Measurements from ENCODE around the gene DRD5.
"Not testable (repeated sequence)": the region's sequence is repeated elsewhere in the genome, so short reads cannot be mapped to it uniquely, and the experiment has no call there.

Gene DRD5

DNA sequence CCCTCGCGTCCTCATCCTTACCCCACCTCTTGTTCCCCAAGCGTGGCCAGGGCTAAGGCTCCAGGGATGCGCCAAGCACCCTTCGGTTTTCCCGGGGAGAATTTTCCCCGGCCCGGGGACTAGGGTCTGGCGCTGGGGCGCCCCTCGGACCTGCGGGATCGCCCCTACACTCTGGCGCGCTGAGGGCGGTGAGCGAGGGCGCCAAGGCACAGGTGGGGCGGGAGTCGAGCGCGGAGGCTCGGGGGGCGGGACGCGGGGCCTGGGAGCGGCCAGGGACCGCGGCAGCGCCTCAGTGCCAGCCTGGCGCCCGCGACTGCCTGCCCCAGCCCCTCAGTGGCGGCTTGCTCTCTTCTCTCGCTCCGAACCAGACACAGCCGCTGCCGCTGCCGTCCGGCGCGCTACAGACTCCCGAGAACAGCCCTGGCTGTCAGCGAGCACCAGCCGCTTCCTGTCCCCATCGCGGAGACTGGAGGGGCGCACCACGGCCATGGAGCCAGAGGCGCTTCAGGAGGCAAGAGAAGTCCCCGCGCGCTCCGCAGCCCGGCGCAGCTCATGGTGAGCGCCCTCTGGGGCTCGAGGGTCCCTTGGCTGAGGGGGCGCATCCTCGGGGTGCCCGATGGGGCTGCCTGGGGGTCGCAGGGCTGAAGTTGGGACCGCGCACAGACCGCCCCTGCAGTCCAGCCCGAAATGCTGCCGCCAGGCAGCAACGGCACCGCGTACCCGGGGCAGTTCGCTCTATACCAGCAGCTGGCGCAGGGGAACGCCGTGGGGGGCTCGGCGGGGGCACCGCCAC, at the start of gene DRD5:
Gene DRD5 (plus strand): TSS at position 292 of the 793 bp plus-strand sequence. CDS start 396 bp downstream, at position 688.
- DNase-seq (ENCODE audit: low read depth in 2 of 2): no peak

GRCh38 chr4:9732256-9732655, 49.2 kb upstream of the DRD5 start:
- not testable (repeated sequence) for DNase-seq (ENCODE audit: low read depth in 2 of 2)

GRCh38 chr4:9735515-9735914, 45.9 kb upstream of the DRD5 start:
- no peak for DNase-seq (ENCODE audit: low read depth in 2 of 2)

DNA sequence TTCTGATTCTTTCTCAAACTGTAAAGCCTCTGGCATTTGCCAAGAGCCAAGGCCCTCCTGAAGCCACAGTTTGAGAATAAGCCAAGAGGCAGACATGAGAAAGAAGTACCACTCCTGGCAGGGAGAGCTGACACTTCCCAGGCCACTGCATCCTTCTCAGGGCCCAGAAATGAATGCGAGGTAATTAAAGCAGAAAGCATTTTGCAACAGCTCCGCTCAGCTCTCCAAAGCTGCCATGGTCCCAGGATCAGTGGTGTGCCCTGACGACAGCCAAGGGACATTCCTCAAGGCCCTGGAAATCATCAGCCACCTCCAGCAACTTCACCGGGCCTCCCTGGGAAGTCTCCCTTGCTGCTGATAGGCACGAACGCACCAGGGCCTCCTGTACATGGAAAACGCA, 44.2 kb upstream of the DRD5 start:
- DNase-seq (ENCODE audit: low read depth in 2 of 2): not testable (repeated sequence)

- not testable (repeated sequence) for DNase-seq (ENCODE audit: low read depth in 2 of 2)
Measured at GRCh38 chr4:9743789-9744188, 37.6 kb upstream of the DRD5 start.

- no peak for DNase-seq (ENCODE audit: low read depth in 2 of 2)
Measured at GRCh38 chr4:9745782-9746181, 35.7 kb upstream of the DRD5 start.

DNA sequence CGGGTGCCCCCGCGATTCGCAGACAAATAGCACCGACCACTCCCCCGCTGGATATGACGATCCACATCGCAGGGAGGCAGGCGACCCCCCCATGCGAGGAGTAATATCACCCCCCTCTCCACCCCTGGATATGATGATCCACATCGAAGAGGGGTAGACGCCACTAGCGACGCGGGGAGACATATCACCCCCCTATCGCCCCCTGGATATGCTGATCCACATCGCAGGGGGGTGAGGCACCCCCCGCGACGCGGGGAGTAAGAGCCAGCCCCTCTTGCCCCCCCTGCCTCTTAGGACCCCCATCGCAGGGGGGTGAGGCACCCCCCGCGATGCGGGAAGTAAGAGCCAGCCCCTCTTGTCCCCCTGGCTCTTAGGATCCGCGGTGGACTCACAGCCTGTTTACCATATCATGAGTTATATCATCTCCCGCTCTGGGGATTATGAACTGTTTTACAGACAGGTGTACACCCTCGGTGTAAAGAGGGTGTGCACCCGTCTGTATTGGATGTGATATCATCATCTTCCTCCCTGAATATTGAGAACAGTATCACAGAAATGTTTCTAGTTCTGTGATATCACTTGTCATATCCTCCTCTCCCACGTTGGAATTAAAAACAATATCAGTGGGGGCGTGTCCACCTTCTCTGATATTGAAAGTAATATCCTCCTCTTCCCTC, 22.7 kb upstream of the DRD5 start:
- DNase-seq (ENCODE audit: low read depth in 2 of 2): no peak

DNA sequence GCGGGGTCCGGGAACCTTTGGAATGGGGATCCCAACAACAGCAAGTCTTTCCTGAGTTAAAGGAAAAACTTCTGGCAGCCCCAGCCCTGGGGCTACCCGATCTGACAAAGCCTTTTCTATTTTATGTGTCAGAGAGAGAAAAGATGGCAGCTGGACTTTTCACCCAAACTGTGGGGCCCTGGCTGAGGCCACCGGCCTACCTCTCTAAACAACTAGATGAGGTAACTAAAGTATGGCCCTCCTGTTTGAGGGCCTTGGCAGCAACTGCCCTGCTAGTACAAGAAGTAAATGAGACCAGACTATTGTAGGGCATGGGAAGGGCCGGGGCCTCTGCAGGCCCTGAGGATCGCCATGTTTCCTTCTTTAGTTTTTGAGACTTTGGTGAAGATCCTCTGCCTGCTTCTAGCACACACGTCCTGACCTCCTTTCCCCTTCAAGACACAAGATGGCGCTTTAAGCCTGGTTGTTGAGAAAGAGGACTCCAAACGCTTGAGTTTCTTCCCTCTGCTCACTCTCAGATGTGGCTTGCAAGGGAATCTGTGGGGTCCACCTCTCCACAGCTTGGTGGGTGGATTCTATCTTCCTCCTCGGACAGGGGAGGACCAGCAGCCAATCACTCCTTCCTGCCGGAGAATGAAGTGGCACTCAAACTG, 18.5 kb upstream of the DRD5 start:
- no peak for DNase-seq (ENCODE audit: low read depth in 2 of 2)

DNA sequence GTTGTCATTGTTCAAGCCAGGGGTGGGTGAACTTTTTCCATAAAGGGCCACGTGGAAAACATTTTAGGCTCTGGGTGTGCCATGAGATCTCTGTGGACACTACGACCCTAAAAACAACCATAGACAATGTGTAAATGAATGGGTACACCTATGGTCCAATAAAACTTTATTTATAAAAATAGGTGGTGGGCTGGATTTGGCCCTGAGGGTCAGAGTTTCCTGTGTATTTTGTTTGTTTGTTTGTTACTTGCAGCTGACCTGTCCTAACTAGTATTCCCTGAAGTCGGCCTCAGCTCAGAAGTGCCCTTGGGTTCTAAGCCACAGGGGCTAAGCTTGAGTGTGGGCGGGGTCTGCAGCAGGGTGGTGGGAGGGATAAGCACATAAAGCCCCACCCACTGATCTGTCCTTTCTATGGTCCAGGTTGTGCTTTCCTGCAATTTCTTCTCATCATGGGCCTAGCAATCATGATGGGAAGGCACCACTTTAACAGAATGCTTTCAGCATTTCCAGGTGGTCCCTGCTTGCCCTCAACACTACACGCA, 17.2 kb upstream of the DRD5 start:
- no peak for DNase-seq (ENCODE audit: low read depth in 2 of 2)

DNA sequence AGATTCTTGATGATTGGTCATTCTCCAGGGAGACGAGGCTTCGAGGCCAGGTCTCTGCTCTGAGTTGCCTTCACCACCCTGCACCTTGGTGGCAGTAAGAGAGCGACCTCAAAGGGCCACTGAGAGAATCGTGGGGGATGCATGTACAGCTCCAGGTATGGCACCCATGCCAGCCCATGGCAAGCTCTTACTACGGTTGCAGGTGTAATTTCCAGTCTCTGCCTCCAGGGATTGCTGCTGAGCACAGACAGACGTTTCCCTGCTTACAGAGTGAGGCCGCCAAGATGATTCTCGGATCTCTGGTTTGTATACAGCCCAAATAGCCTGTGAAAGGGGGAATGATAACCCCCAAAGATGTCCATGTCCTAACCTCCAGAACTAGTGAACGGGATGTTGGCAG, 16.3 kb upstream of the DRD5 start:
- DNase-seq (ENCODE audit: low read depth in 2 of 2): no peak

DNA sequence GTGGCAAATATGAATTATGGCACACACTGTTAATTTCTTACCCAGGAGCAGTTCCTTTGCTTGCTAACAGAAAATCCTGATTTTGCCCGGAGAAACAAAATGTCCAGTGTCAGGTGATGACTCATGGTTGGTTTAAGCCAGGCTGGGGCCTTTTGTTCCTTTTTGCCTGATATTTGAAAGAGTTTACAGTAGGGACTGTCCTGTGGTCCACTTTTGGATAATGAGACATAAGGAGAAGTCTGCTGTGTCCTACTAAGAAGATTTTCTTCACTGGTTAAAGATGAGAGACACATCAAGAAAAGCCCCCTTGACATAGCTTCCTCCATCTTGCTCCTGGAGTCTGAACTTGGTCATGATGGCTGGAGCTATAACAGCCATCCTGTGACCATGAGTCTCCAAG, 12.1 kb upstream of the DRD5 start:
- no peak for DNase-seq (ENCODE audit: low read depth in 2 of 2)

- no peak for DNase-seq (ENCODE audit: low read depth in 2 of 2)
Measured at GRCh38 chr4:9771034-9771433, 10.4 kb upstream of the DRD5 start.

- DNase-seq (ENCODE audit: low read depth in 2 of 2): no peak
Measured at GRCh38 chr4:9773471-9773870, 8.0 kb upstream of the DRD5 start.

DNA sequence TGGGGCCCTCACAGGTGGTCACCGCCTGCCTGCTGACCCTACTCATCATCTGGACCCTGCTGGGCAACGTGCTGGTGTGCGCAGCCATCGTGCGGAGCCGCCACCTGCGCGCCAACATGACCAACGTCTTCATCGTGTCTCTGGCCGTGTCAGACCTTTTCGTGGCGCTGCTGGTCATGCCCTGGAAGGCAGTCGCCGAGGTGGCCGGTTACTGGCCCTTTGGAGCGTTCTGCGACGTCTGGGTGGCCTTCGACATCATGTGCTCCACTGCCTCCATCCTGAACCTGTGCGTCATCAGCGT, 652 bp downstream of the DRD5 start:
- no peak for DNase-seq (ENCODE audit: low read depth in 2 of 2)

DNA sequence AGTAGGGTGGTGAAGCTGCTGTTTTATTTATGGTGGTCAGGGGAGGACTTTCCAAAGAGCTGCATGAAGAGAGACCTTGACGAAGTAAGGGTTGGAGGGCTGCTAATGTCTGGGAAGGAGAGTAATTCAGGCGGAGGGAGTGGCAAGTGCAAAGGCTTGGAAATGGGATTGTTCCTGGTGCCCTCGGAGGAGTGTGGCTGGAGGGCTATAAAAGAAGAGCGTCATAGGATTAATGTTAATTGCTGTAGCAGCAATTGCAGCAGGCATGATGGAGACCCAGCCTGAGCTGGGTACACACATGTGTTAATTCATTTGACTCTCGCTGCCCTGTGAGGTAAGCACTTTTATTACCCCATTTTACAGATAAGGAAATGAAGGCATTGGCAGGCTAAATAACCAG, 4.5 kb downstream of the DRD5 start:
- DNase-seq (ENCODE audit: low read depth in 2 of 2): not testable (repeated sequence)

- no peak for DNase-seq (ENCODE audit: low read depth in 2 of 2)
Measured at GRCh38 chr4:9792381-9792780, 10.9 kb downstream of the DRD5 start.

DNA sequence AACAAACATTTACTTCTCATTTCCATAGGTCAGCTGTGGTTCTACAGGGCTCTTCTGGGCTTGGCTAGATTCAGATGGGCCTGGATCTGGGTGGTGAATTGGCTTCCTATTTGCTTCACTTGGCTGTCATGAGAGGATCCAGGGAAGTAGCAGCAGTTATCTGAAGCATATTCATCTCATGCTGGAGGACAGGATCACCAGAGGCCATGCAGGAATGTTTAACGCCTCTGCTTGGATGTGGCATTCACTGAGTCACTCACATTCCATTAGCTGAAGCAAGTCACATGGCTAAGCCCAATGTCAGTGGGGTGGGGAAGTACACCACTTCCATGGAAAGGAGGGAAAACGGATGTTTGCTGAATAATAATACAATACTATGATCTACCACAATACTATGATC, 15.2 kb downstream of the DRD5 start:
- DNase-seq (ENCODE audit: low read depth in 2 of 2): not testable (repeated sequence)

- no peak for DNase-seq (ENCODE audit: low read depth in 2 of 2)
Measured at GRCh38 chr4:9800848-9801247, 19.4 kb downstream of the DRD5 start.

DNA sequence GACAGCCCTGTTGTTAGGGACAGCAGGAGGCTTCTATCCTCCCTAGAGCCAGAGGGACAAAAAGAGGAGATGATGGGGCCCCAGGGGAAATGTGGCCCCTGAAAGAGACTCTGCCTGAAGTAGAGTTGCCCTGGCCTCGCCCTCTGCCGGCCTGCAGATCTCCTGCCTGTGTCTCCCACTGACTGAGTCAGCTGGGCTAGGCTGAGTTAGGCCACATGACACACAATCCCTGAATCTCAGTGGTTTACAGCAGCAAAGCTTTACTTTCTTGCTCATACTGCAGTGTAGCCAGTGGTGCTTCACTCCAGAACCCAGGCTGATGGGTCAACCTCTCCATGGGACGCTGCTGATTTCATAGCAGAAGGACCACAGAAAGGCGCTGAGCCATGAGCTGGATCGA, 23.5 kb downstream of the DRD5 start:
- no peak for DNase-seq (ENCODE audit: low read depth in 2 of 2)

DNA sequence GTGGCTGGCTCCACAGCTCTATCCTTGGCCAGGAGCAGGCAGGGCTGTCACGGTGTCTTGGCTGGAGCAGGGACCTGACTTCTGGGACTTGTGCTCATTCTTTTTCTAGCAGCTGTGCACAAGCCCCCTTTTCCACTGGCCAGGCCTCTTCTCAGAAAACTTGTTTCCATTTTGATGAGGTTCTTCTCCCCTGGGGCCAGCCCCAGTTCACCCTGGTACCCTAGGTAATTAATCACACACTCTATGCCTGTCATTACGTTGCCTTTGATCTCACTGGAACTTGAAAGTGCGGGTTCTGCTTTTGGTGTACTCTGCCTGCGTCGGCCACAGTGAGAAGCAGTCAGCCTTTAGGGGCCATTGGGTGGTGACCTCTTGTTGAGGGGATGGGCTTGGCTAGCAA, 26.6 kb downstream of the DRD5 start:
- DNase-seq (ENCODE audit: low read depth in 2 of 2): no peak

DNA sequence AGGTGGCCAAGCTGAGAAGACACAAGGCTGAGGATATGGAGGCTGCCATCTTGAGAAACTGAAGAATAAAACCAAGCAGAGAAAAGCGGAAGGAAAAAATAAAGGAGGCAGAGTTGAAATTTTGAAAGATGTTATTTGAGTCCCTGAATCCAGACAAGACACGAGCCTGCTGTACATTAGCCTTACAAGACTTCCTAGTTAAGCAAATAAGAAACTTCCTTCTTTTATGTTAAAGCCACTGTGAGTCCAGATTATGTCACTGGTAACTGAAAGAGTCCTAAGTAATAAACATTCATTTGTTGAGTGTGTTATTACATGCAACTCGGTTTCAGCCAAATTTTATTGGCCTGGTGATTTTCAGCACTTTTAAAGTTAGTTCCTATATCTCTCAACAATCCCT, 30.4 kb downstream of the DRD5 start:
- DNase-seq (ENCODE audit: low read depth in 2 of 2): no peak

DNA sequence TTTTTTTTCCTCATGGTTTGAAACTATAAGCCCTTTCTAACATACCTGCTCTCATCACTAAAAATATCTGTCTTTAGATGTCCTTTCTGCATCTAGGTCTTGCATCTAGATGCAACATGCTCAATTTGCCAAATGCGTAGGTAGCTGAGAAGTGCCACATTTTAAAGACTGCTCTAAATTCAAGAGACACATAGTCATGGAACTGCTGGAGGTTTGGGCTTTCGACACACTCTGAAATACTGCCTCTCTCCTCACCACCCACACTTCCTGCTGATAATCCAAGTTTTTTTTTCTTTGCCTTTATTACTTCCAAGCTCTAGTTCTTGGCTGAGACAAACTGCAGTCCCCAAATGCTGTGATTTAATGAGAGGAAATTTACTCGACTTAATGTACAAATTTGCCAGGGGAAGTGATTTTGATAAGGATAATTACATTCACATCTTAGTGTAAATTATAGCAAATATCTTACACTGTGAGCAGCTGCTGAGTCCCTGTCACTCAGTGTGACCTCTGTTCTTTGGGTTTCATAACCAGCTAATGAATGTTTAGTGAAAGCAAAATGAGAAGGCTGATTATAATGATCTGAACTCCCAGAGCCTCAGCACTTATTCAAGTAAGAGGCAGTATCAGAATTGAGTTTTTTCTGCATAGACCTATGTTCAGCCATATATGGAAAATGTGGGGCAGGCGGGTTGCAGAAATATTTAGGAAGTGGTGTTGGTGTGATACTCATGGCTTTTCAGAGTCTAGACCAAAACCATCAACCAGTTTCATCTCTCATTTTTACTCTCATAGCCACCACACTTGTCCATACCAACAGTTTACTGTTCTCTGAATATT, 31.3 kb downstream of the DRD5 start:
- no peak for DNase-seq (ENCODE audit: low read depth in 2 of 2)
